Measurements from ENCODE around the gene UST.
"Not testable (repeated sequence)": the region's sequence is repeated elsewhere in the genome, so short reads cannot be mapped to it uniquely, and the experiment has no call there.

The UST gene

DNA sequence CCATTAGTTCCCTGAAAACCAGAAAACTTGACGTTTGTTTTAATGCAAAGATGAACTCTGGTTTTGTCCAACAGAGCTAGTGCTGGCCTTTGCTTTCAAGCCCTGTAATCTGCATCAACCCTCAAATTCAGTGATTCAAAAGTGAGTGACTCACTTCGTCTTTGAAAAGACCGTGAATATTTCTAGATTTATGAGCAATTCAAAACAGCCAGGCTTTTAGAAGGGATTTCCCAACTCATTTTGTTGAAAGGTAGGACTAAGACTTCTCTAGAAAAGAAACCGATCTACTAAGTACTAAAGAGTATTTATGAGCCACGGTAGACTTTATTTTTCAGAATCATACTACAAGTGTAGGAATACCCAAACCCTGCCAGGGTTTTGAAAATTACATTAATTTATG, 121.5 kb downstream of the UST start:
- DNase-seq (ENCODE audit: low spot score): no peak

- DNase-seq (ENCODE audit: low spot score): no peak
Observed at GRCh38 chr6:148868901-148869300, 122.1 kb downstream of the UST start.

- no peak for DNase-seq (ENCODE audit: low spot score)
Observed at GRCh38 chr6:148869585-148869984, 122.8 kb downstream of the UST start.

DNA sequence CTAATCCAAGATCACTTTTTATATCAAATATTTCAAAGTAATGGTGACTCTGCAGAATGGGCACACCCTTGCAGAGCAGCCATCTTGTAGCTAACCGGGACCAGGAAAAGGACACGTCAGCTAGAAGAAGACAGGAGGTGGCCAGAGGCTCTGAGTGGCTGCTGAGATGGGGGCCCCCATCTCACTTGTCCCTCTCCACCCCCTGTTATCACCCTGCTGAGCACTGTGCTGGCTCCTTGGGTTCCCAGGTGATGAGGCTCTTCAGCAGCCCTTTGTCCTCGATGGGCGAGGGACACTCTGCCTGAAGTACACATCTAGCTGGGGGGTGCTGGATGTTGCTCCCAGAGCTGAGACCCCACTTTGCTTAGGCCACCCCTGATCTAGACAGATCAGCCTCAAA, 126.3 kb downstream of the UST start:
- DNase-seq (ENCODE audit: low spot score): no peak

DNA sequence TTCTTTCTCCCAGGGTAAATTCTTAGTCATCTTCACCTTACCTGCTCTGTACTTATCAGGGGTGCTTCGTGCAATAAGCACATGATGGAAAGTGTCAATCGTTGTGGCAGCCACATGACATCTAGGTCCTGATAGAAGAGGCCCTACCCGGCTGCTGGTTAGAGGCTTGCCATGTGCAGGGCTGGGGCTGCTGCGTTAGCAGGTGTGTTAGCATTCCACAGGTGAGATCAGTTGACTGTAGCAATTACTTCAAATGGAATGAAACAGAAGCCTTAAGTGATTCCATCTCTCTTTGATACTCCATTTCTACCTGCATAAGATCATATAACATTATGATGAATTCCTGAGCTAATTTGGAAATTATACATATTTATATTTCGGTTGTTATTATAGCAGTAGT, 127.0 kb downstream of the UST start:
- no peak for DNase-seq (ENCODE audit: low spot score)

DNA sequence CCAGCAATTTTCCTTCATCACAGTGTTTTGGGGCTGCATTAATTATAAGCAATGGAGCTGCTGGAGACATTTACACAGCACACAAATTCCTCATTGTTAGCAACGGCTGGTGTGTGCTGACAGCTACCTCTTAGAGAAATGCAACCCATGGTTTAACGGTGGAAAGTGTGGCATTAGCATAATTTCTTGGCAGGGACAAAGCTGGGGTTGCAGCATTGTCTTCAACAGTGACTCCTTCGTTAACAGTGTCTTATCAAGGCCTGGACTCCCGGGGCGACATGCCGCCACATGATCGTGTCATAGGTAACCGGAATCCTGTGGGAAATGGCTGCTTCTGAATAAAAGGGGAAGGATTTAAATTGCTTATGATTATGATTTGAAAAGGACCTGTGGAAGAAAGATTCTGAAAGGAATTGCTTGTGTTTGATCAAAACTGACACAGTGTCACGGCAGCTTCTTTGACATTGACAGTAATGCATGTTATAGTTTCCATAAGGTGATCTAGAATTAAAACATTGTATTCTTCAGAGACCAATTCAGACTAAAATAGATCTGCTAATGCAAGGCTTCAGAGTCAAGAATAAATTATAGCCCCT, 128.0 kb downstream of the UST start:
- DNase-seq (ENCODE audit: low spot score): no peak

DNA sequence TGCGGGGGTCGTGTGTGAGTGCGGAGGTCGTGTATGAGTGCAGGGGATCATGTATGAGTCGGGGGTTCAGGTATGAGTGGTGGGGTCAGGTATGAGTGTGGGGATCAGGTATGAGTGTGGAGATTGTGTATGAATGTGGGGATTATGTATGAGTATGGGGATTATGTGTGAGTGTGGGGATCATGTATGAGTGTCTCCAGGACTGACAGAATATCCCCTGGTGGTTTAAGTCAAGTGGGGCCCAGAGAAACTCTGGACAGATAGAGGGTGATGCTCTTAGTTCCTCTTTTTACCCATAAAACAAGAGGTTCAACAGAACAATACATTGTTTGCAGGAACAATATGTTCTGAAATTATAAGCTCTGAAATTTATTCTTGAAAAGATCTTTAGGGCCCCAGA, 131.9 kb downstream of the UST start:
- no peak for DNase-seq (ENCODE audit: low spot score)

GRCh38 chr6:148880742-148881141, 133.9 kb downstream of the UST start:
- not testable (repeated sequence) for DNase-seq (ENCODE audit: low spot score)

GRCh38 chr6:148881593-148882311, 134.9 kb downstream of the UST start:
- DNase-seq (ENCODE audit: low spot score): no peak

DNA sequence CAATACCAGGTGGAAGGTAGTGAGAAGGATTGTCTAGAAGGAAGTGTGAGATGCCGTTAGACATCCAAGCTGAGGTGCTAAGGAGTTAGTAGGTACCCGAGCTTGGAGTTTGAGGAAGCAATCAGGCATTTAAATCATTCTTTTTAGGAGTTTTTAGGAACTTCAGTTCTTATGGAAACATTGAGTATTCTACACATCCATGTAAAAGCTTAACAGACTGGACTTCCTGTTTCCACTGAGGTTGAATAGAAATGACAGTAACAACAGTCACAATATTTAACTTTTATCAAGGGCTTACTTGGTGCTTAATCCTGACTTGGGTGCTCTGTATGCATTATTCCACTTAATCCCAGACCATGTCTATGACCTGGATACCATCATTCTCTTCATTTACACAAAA, 136.4 kb downstream of the UST start:
- no peak for DNase-seq (ENCODE audit: low spot score)

DNA sequence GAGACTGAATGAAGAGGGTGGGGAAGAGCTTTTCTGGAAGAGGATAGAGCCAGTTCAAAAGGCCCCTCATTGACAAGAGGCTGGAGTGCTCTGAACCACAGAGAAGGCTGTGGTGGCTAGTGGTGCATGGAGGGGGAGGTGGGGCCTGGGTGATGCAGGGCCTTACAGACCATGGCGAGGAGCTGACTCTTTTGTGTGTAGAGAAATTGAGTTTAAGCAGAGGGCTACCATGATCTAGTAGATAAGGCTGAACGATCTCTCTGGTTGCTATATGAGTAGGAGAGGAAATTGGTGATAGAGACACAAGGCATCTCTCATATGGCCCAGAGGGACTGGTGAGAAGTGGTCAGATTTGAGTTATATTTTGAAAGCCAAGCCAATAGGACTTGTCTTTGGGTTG, 137.6 kb downstream of the UST start:
- no peak for DNase-seq (ENCODE audit: low spot score)

GRCh38 chr6:148885136-148885865, 138.5 kb downstream of the UST start:
- no peak for DNase-seq (ENCODE audit: low spot score)

GRCh38 chr6:148885925-148886845, 139.4 kb downstream of the UST start:
- DNase-seq (ENCODE audit: low spot score): no peak

- DNase-seq (ENCODE audit: low spot score): no peak
Observed at GRCh38 chr6:148887181-148887580, 140.4 kb downstream of the UST start.

- DNase-seq (ENCODE audit: low spot score): no peak
Observed at GRCh38 chr6:148888856-148889255, 142.0 kb downstream of the UST start.

- DNase-seq (ENCODE audit: low spot score): no peak
Observed at GRCh38 chr6:148890096-148890495, 143.3 kb downstream of the UST start.

DNA sequence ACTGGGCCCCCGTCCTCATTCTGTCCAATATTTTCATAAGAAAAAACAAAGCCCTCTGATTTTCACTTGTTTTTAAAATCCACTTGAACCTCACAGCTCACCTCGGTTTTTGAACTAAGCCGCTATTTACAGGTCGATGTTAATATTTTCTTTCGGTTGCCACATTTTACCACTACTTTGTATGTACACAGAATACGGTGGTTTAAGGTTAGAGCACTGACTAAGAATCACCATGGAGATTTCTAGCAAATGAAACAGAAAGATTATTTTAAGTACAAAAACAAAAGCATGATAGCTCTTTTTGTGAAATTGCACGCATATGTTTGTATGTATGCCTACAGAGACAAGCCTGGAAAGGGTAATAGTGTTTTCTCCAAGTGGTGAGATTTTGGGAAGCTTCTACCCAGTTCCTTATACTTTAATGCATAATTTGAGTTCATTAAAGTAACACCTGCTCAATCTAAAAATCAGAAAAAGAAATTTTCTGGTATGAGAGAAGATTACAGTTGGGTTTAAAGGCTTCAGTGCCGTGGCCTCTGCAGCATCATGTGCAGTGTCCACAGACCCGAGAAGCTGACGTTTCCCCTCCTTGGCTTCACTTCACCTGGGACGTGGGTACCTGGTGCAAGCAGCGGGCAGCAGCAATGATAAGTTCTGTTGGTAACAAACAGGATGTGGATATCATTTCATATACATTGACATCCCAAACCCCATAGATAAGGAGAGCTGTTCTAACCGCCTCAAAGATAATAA, 144.0 kb downstream of the UST start:
- no peak for DNase-seq (ENCODE audit: low spot score)

DNA sequence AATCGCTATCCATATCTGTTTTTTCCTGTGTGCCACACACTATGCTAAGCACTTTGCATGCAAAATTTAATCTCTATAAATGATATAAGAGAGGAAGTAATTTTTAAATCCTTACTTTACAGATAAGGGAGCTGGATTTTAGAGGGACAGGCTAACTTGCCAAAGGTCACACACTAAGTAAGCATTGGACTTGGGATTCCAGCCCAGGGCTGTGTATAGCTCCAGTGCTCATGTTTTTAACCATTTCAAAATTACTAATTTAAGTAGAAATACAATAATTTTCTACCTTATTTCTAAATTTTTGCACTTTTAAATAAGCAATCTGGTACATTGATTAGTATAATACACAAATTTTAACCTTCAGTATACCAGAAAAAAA, 144.6 kb downstream of the UST start:
- no peak for DNase-seq (ENCODE audit: low spot score)

DNA sequence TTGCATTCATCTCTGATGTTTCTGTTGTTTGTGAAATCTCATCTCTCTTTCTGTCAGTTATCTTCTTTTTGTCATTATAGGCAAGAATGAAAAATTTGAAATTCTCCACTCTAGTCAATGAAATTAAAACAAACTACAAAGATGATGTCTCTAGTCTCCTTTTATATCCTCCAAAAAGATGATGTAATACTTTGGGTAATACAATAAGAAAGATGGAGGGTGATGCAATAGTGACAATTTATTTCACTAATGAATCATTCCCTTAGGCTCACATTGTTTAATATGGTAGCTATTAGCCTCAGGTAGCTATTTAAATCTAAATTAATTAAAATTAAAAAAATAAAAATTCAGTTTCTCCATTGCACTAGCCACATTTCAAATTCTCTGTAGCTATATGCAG, 145.4 kb downstream of the UST start:
- no peak for DNase-seq (ENCODE audit: low spot score)

GRCh38 chr6:148893073-148893472, 146.2 kb downstream of the UST start:
- no peak for DNase-seq (ENCODE audit: low spot score)

GRCh38 chr6:148893481-148893880, 146.7 kb downstream of the UST start:
- DNase-seq (ENCODE audit: low spot score): no peak
